Esophagus (tissue), 2 donors: ENCODE measurements around the gene SCAMP4. TPM values are rescaled to one million over a fixed set of nuclear protein-coding genes. Genes with fewer than 3 reads are reported as not detected.

Source experiments
- H3K27ac ChIP-seq, 2 donors: one replicate each; pipeline ENCODE4 v1.5.1; 2013; ENCODE audit warnings: low read depth in 2 of 2, mild to moderate bottlenecking in 2 of 2, inconsistent platforms in 1 of 2, low read length in 1 of 2, moderate library complexity in 1 of 2
- H3K27me3 ChIP-seq, 2 donors: one replicate each; pipeline ENCODE4 v1.6.1; 2013; ENCODE audit warnings: low read length in 2 of 2, control low read depth in 1 of 2, mild to moderate bottlenecking in 1 of 2; ENCODE audit not compliant: insufficient read depth in 2 of 2, control insufficient read depth in 1 of 2
- H3K36me3 ChIP-seq, 2 donors: one replicate each; pipeline ENCODE4 v1.6.1; 2013; ENCODE audit warnings: low read length in 1 of 2; ENCODE audit not compliant: control insufficient read depth in 2 of 2, insufficient read depth in 2 of 2
- H3K4me1 ChIP-seq, 2 donors: one replicate each; pipeline ENCODE4 v1.6.1; 2013; ENCODE audit warnings: low read length in 1 of 2; ENCODE audit not compliant: control insufficient read depth in 2 of 2, insufficient read depth in 2 of 2
- H3K4me3 ChIP-seq, 2 donors: one replicate each; pipeline ENCODE4 v1.5.1; 2013; ENCODE audit warnings: low read length in 2 of 2, mild to moderate bottlenecking in 2 of 2, low read depth in 1 of 2, moderate library complexity in 1 of 2
- H3K9me3 ChIP-seq, 2 donors: one replicate each; pipeline ENCODE4 v1.6.1; 2013; ENCODE audit warnings: mild to moderate bottlenecking in 2 of 2, low read depth in 1 of 2, low read length in 1 of 2, moderate library complexity in 1 of 2; ENCODE audit not compliant: control insufficient read depth in 2 of 2, insufficient read depth in 1 of 2
- WGBS, 2 donors: extraction: QIAGEN DNeasy Blood & Tissue Kit; methylation state at CpG; one replicate each; pipeline ENCODE4 v1.1.7; 2013; 5-methylcytosine and 5-hydroxymethylcytosine counted together
- polyA plus RNA-seq, 2 donors: library from polyadenylated mRNA; stranded (reverse); fragments of 200-250 nt; gene quantifications; one replicate each; pipeline ENCODE4 v1.2.3, GENCODE V29; 2013
- donor health status: healthy with polysubstance abuse.
- donor health status: Bipolar disorder and iron deficiency.

The SCAMP4 gene
- polyA plus RNA-seq = 10 to 100 TPM; 29.0 to 38.6 TPM

- peak within 1 kb of the TSS; percentile 97 to 98 for H3K27ac ChIP-seq
- no peaks in the 10 kb centered on the region for H3K36me3 ChIP-seq
- H3K4me3 ChIP-seq = peak within 1 kb of the TSS; percentile 59 to 76
- H3K27me3 ChIP-seq = no peaks in the 10 kb centered on the region
- no peaks in the 10 kb centered on the region for H3K9me3 ChIP-seq
- 0 to 1% methylated on average over 56 to 92 of the region's 92 CpGs for WGBS, 2 donors
- peaks cover 11 to 14% of the 10 kb centered on the region in 2 donors for H3K4me1 ChIP-seq
Measured at GRCh38 chr19:1905110-1905862, at the start of gene SCAMP4, which contains the start of gene ADAT3. Gene SCAMP4, plus strand, starts transcription at chr19:1905399. Its CDS starts 9,621 bp downstream, at chr19:1915020. Gene ADAT3, plus strand, starts transcription at chr19:1905399. Its CDS starts 6,649 bp downstream, at chr19:1912048.

DNA sequence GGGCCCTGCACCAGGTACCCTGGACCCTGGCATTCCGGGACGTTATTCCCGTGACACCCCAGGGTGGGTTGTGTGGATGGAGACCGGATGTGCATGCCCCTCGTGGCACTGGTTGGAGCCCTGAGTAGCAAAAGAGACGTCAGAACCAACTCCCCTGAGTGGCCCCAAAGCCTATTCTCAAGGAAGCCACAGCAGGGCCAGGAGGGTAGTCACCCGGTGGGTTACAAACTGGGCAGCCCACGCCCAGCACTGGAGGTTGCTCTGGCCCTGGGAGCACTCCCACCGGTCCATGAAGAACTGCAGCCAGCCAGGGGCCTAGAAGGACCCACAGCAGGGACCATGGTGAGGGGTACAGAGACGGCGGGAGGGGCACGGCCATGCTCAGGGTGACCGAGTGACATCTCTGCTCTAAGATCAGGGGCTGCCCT is 49.4 kb upstream of the SCAMP4 start:
- 12 to 15% methylated on average over 13 of the region's 13 CpGs for WGBS, 2 donors
- Histone ChIP-seq H3K27me3 (no peaks in the 10 kb centered on the region), H3K27ac (peak overlapping the region; percentile 95 to 97), H3K9me3 (no peaks in the 10 kb centered on the region), H3K36me3 (peaks cover 0 to 3% of the 10 kb centered on the region in 2 donors), H3K4me1 (peaks cover 14 to 62% of the 10 kb centered on the region in 2 donors), H3K4me3 (peak overlapping the region; percentile 28 to 44)

DNA sequence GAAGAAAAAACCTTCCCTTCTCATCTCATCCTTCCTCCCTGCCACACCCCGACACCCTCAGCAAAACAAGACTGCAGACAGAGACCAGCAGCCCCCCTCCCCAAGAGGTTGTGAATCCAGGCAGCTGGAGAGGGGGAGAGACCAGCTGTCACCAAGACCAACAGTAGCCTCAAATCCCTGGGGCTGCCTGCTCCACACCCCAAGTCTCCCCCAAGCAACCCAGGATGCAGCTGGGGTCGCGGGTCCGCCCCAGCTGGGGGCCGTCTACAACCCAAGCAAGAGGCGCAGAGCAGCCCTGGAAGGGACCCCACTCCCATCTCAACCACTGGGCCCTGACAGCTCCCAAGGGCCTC is 48.9 kb upstream of the SCAMP4 start:
- peaks cover 17 to 64% of the 10 kb centered on the region in 2 donors for H3K4me1 ChIP-seq
- peak overlapping the region; percentile 95 to 97 for H3K27ac ChIP-seq
- 26 to 44% methylated on average over 6 of the region's 6 CpGs for WGBS, 2 donors
- no peaks in the 10 kb centered on the region for H3K9me3 ChIP-seq
- peak overlapping the region; percentile 26 to 44 for H3K4me3 ChIP-seq
- H3K27me3 ChIP-seq = no peaks in the 10 kb centered on the region
- peaks cover 0 to 3% of the 10 kb centered on the region in 2 donors for H3K36me3 ChIP-seq

- Histone ChIP-seq H3K27me3 (no peaks in the 10 kb centered on the region), H3K27ac (peak overlapping the region; percentile 95 to 97), H3K4me3 (peak overlapping the region; percentile 44 to 50), H3K9me3 (no peaks in the 10 kb centered on the region), H3K4me1 (peaks cover 17 to 67% of the 10 kb centered on the region in 2 donors), H3K36me3 (peaks cover 0 to 3% of the 10 kb centered on the region in 2 donors)
- 2 to 4% methylated on average over 51 to 70 of the region's 73 CpGs for WGBS, 2 donors
Measured at GRCh38 chr19:1856698-1857603, 48.2 kb upstream of the SCAMP4 start.

GRCh38 chr19:1857648-1858326 is 47.4 kb upstream of the SCAMP4 start:
- peaks cover 17 to 65% of the 10 kb centered on the region in 2 donors for H3K4me1 ChIP-seq
- H3K36me3 ChIP-seq = peaks cover 0 to 3% of the 10 kb centered on the region in 2 donors
- 28 to 41% methylated on average over 15 to 16 of the region's 16 CpGs for WGBS, 2 donors
- H3K27me3 ChIP-seq = no peaks in the 10 kb centered on the region
- H3K4me3 ChIP-seq = peak overlapping the region; percentile 4 to 44
- H3K27ac ChIP-seq = peak overlapping the region; percentile 92 to 95
- H3K9me3 ChIP-seq = no peaks in the 10 kb centered on the region

DNA sequence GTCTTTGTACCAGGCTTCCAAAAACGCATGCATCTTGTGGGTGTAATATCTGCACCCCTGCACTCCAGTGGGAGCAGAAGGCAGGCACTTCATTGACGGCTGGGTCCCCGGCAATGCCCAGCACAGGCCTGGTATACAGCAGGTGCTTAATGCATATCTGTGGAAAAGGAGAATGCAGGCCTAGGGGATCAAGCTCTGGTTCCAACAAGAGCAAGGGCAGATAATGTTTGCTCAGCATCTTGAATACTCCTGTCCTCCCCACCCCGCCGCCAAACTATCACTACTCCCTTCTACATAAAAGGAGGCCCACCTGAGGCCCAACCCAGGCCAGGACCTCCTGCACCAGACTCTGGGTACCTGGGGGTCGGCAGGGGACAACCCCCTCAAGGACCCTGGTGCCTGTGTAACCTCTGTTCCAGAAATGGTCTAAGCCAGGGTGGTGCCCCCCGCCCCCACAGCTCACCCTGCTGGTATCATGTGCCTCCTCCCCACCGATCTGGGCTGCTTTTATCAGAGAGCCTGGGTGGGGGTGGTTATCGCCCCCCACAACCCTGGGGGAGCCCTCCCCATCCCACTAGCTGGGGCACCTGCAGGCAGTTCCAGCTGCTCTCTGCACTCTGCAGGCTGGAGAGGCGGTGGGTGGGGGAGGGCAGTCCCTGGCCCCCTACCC is 46.7 kb upstream of the SCAMP4 start:
- Histone ChIP-seq H3K4me1 (peaks cover 17 to 59% of the 10 kb centered on the region in 2 donors), H3K27me3 (no peaks in the 10 kb centered on the region), H3K36me3 (peaks cover 0 to 3% of the 10 kb centered on the region in 2 donors), H3K4me3 (no peak overlapping the region), H3K27ac (peak overlapping the region; percentile 92 to 95), H3K9me3 (no peaks in the 10 kb centered on the region)
- WGBS, 2 donors = 54 to 60% methylated on average over 10 of the region's 10 CpGs

DNA sequence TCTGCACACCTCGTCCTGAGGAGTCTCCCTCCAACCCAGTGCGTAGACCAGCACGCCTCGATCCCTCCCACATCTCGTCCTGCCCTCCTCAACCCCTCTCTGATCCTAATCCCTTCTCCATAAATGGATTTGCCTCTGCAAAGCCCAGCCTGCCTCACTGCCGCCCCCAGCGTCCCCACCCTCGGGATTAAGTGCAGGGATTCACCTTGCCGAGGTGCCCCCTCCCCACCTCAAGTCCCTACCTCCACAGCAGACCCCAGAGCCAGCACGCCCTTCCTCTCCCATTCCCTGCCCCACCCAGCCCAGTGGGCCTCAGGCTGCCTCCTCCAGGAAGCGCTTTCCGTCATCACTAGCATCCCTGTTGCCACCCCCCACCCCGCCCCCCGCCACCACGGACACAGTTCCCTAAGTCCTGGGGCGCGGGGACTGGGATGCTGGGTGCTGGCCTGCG is 45.8 kb upstream of the SCAMP4 start:
- Histone ChIP-seq H3K27ac (peak overlapping the region in 1 of 2 donors; percentile 45), H3K4me1 (peaks cover 17 to 53% of the 10 kb centered on the region in 2 donors), H3K27me3 (no peaks in the 10 kb centered on the region), H3K4me3 (no peak overlapping the region), H3K36me3 (peaks cover 0 to under 1% of the 10 kb centered on the region in 2 donors), H3K9me3 (no peaks in the 10 kb centered on the region)
- 37 to 45% methylated on average over 18 of the region's 18 CpGs for WGBS, 2 donors

GRCh38 chr19:1860042-1860775 is 45.0 kb upstream of the SCAMP4 start:
- H3K4me3 ChIP-seq = peak overlapping the region in 1 of 2 donors; percentile 9
- peak overlapping the region; percentile 52 to 58 for H3K27ac ChIP-seq
- 17 to 20% methylated on average over 27 to 32 of the region's 32 CpGs for WGBS, 2 donors
- H3K27me3 ChIP-seq = no peaks in the 10 kb centered on the region
- no peaks in the 10 kb centered on the region for H3K9me3 ChIP-seq
- no peaks in the 10 kb centered on the region for H3K36me3 ChIP-seq
- H3K4me1 ChIP-seq = peaks cover 14 to 49% of the 10 kb centered on the region in 2 donors
